BJ (cell line): Measurements from ENCODE around the gene PPP1R3C. TPM values are rescaled to one million over a fixed set of nuclear protein-coding genes. Genes with fewer than 3 reads are reported as not detected.
A peak's percentile ranks its signal among the peaks of the same experiment; 100 is the strongest.

Source experiments
- CTCF ChIA-PET: fragments of 350-600 bp; formaldehyde crosslinking; extraction: SDS; loops from one replicate; lab custom pipeline; 2021; ENCODE audit warnings: antibody characterized with exemption, inconsistent platforms; lab: Yijun Ruan, JAX
- POLR2A ChIA-PET: fragments of 300-600 bp; sonication (Branson Sonifier 250); formaldehyde crosslinking; extraction: SDS; loops from one replicate; lab custom pipeline; 2021; ENCODE audit warnings: antibody characterized with exemption; lab: Charles Lee
- DNase-seq: peaks from one replicate; pipeline ENCODE4 v3.0.0-alpha.2; 2011; ENCODE audit warnings: low read depth
- H3K27me3 ChIP-seq: 2 replicates; pipeline ENCODE4 v1.6.0; 2011; ENCODE audit warnings: low read length; ENCODE audit not compliant: control insufficient read depth, insufficient read depth
- H3K36me3 ChIP-seq: 2 replicates; pipeline ENCODE4 v1.5.1; 2011; ENCODE audit warnings: low read length; ENCODE audit not compliant: control insufficient read depth, insufficient read depth
- H3K4me3 ChIP-seq: 2 replicates; pipeline ENCODE4 v1.5.1; 2011; ENCODE audit warnings: low read depth, mild to moderate bottlenecking, control low read depth, low read length
- polyA minus RNA-seq: library from RNA; depleted of rRNA, polyadenylated mRNA; stranded (reverse); fragments of >200 nt; gene quantifications from 2 replicates; pipeline ENCODE4 v1.2.3, GENCODE V29; 2011; rRNA and poly(A)+ RNA removed
- polyA plus RNA-seq: library from polyadenylated mRNA; depleted of rRNA; stranded (reverse); fragments of >200 nt; gene quantifications from 2 replicates; pipeline ENCODE4 v1.2.3, GENCODE V29; 2011; rRNA removed
- TF ChIP-seq, protein P1 (sequence below): IDR thresholded peaks from 2 replicates; pipeline ENCODE4 v1.5.1; 2011; ENCODE audit warnings: low read depth, mild to moderate bottlenecking, control low read depth, inconsistent platforms, low read length, moderate library complexity; ENCODE audit not compliant: insufficient read depth

PPP1R3C gene
- polyA plus RNA-seq = 33.4 and 53.4 TPM in 2 replicates
- polyA minus RNA-seq = 44.4 and 56.2 TPM in 2 replicates

DNA sequence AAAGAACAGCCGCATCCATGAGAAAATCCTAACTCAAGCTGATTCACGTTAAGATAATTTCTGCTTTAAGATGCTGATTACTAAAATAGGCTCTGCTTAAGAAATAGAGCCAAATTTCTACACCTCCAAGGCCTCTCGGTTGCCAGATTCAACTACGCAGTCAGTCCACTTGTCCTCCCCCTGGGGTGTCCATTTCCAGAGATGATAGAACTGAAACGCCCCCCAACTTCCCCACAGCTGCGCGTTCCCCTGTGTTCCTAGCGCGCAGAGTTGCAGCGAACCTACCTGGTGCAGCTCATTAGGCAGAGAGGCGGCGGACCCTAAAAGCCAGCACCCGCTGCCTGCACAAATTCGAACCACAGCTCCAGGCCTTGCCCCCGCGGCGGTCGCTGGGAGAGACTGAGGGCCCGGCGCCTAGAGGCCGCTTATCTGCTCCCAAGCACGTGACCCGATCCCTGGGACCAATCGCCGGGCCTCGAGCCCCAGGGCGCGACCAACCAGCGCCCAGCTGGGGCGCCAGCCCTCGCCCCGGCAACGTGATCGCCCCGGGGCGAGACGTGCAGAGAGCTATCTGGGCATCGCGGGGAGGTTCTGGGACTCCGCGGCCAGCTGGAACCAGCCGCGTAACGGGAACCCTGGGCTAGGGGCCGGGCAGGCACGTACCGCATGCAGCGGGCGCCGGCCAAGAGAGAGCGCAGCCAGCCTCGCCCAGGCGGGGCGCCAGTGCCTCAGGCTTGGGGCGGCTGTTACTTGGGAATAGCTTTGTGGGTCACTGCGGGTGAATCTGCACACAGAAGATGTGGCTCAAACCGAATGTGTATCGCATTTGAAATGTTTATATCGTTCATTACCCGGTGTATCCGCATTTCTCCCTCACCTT lies at the start of gene PPP1R3C:
Gene PPP1R3C (minus strand): TSS at position 401 of the 880 bp plus-strand sequence. CDS start 102 bp downstream, at position 299.
- CTCF ChIA-PET = interaction anchor here (0.6 to 6.3 kb wide), 25 partner anchors 11 to 334 kb away, joined by 3 to 116 read pairs (median 3); no protein-coding TSS in a partner anchor
- peak; percentile 68 for DNase-seq
- POLR2A ChIA-PET = interaction anchor here (0.5 to 1.5 kb wide), 8 partner anchors 19 to 172 kb away, joined by 3 to 6 read pairs (median 4); no protein-coding TSS in a partner anchor
- no peaks in the 10 kb centered on the region for H3K27me3 ChIP-seq
- peak within 1 kb of the TSS; percentile 74 for H3K4me3 ChIP-seq
- TF ChIP-seq, protein P1, sequence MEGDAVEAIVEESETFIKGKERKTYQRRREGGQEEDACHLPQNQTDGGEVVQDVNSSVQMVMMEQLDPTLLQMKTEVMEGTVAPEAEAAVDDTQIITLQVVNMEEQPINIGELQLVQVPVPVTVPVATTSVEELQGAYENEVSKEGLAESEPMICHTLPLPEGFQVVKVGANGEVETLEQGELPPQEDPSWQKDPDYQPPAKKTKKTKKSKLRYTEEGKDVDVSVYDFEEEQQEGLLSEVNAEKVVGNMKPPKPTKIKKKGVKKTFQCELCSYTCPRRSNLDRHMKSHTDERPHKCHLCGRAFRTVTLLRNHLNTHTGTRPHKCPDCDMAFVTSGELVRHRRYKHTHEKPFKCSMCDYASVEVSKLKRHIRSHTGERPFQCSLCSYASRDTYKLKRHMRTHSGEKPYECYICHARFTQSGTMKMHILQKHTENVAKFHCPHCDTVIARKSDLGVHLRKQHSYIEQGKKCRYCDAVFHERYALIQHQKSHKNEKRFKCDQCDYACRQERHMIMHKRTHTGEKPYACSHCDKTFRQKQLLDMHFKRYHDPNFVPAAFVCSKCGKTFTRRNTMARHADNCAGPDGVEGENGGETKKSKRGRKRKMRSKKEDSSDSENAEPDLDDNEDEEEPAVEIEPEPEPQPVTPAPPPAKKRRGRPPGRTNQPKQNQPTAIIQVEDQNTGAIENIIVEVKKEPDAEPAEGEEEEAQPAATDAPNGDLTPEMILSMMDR = peak; percentile 55
- peaks cover 8% of the 10 kb centered on the region for H3K36me3 ChIP-seq

DNA sequence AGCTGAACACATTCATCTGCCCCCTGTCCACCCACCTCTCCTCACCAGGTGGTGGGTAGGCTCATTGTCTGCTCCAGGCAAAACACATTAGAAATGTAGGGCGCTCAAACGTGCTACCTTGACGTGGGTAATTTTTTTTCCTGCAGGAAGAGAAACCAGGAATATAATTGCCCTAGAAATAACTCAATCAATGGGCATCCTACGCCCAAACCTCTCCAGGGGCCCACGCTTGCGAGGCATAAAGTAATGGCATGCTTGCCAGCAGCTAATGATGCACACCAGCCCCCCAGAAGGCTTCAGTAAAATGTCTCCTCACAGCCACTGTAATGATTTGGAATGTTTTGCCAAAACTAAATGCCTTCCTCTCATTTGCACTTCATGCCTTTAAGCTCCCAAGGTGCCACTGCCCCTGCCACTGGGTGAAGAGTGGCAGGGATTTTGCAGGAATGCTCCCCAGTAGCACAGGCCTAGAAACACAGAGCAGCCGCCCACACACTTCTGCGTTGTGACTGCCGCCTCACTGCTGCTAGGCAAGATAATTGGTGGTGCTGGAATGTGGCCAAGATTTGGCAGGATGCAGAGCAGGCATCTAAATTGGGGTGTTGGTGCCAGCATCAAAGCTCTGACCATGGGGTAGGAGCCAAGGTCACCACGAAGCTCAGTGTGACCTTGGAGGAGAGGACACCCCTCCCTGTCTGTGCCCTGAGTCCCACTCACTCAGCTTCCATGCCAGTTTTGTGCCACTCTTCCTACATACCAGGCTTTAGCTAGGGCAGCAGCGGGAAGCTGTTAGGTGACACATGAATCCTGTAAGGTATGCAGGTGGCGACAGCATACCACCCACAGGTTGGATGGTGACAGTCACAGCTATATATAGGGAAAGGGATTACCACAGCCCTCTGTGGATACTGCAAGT lies 48.7 kb upstream of the PPP1R3C start:
- Histone ChIP-seq H3K4me3 (no peak overlapping the region), H3K36me3 (no peaks in the 10 kb centered on the region), H3K27me3 (no peaks in the 10 kb centered on the region)
- CTCF ChIA-PET = interaction anchor here (0.7 to 2.4 kb wide), 5 partner anchors 12 to 65 kb away, joined by 3 to 8 read pairs (median 4); no protein-coding TSS in a partner anchor
- TF ChIP-seq, protein P1 = no peak
- POLR2A ChIA-PET = no interaction called here
- DNase-seq = no peak

DNA sequence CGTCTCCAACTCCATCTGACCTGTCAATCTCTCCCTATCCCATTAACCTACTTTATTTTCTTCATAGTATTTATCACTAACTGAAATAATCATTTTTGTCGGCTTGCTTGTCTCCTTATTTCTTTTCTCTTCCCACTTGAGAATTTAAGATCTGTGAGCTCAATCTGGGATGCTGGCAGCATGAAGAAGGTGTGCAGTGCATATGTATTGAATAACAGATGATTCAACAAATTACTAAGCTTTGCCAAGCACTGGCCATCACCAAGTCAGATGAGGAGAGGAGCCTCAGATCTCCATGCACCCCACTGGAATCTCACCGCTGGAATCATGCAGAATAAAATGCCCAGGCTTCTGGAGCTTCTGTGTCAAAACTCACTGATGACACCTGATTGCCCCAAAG lies 47.6 kb upstream of the PPP1R3C start:
- no peak overlapping the region for H3K4me3 ChIP-seq
- DNase-seq = no peak
- no peaks in the 10 kb centered on the region for H3K27me3 ChIP-seq
- TF ChIP-seq, protein P1 = no peak
- ChIA-PET CTCF (interaction anchor here (0.7 to 2.4 kb wide), 3 partner anchors 14 to 44 kb away, joined by 3 to 5 read pairs (median 3); no protein-coding TSS in a partner anchor), POLR2A (interaction anchor here (0.6 kb wide), 1 partner anchor 14 kb away, joined by 4 read pairs; no protein-coding TSS in a partner anchor)
- H3K36me3 ChIP-seq = no peaks in the 10 kb centered on the region

DNA sequence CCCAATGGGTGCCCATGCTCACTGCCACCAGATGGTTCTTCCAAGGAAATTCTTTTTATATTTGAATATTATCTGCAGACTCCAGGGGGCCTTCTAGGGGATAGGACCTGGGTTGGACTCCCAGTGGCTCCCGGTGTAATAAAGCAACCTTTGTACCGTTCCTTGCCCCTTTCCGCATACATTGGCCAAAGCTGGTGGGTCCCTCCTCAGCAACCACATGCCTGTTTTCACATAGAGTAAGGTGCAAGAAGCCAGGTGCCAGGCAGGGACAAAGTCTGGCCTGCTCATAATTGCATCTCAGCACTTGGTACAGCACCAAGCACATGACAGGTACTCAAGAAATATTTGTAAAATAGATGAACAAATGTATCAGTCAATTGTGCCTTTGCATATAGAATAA lies 46.4 kb upstream of the PPP1R3C start:
- TF ChIP-seq, protein P1 = no peak
- POLR2A ChIA-PET = no interaction called here

More for the DNA sequence above, 46.4 kb upstream of the PPP1R3C start:
- DNase-seq = no peak
- Histone ChIP-seq H3K4me3 (no peak overlapping the region), H3K36me3 (no peaks in the 10 kb centered on the region), H3K27me3 (no peaks in the 10 kb centered on the region)
- CTCF ChIA-PET = interaction anchor here (2.4 kb wide), 1 partner anchor 43 kb away, joined by 5 read pairs; no protein-coding TSS in a partner anchor
